Gastrocnemius medialis (tissue), 4 donors: ENCODE data around the gene MACROD2. TPM values are rescaled to one million over a fixed set of nuclear protein-coding genes. Genes with fewer than 3 reads are reported as not detected.

Source experiments
- ATAC-seq, 2 donors: fragments of 150-250 bp; one replicate each; pipeline ENCODE4 v1.9.1; 2016
- DNase-seq, 2 donors: peaks; one replicate each; pipeline ENCODE4 v3.0.0-alpha.2; 2019
- H3K27ac ChIP-seq, 4 donors: fragments of 200-600 bp; sonication (generic); 1 replicate in 1 of 4; 2 replicates in 3 of 4; pipeline ENCODE4 v1.5.1; 2016 to 2018; ENCODE audit warnings: mild to moderate bottlenecking in 2 of 4, moderate library complexity in 1 of 4
- H3K27me3 ChIP-seq, 3 donors: fragments of 200-600 bp; sonication (generic) in 2 of 3; 1 replicate in 1 of 3; 2 replicates in 2 of 3; pipeline versions ENCODE4 v1.5.1 to v1.6.0; 2016 to 2019; ENCODE audit warnings: mild to moderate bottlenecking in 1 of 3, moderate library complexity in 1 of 3
- H3K36me3 ChIP-seq, 2 donors: fragments of 200-600 bp; sonication (generic) in 1 of 2; one replicate each; pipeline ENCODE4 v1.5.1; 2017 to 2018
- H3K4me1 ChIP-seq, 2 donors: fragments of 200-600 bp; sonication (generic) in 1 of 2; one replicate each; pipeline ENCODE4 v1.5.1; 2016 to 2017; ENCODE audit warnings: mild to moderate bottlenecking in 2 of 2
- H3K4me3 ChIP-seq, 4 donors: fragments of 200-600 bp; sonication (generic) in 3 of 4; 1 replicate in 1 of 4; 2 replicates in 3 of 4; pipeline ENCODE4 v1.5.1; 2016 to 2019; ENCODE audit warnings: mild to moderate bottlenecking in 2 of 4
- H3K9me3 ChIP-seq, 3 donors: fragments of 200-600 bp; sonication (generic) in 2 of 3; 1 replicate in 1 of 3; 2 replicates in 2 of 3; pipeline ENCODE4 v1.5.1; 2016 to 2019
- CTCF ChIP-seq, 5 experiments: fragments of 450-650 bp in 3 of 5; fragments of 200-600 bp in 2 of 5; sonication (generic) in 2 of 5; IDR thresholded peaks in 4 of 5; conservative IDR thresholded peaks in 1 of 5; 1 replicate in 4 of 5; 2 replicates in 1 of 5; pipeline ENCODE4 v1.5.1; 2016 to 2019; ENCODE audit warnings: antibody characterized with exemption in 5 of 5, mild to moderate bottlenecking in 3 of 5, moderate library complexity in 3 of 5
- POLR2A ChIP-seq, 2 donors: fragments of 450-650 bp; IDR thresholded peaks; one replicate each; pipeline ENCODE4 v1.6.1; 2017; ENCODE audit warnings: antibody characterized with exemption in 2 of 2, mild to moderate bottlenecking in 2 of 2, moderate library complexity in 2 of 2
- in situ Hi-C, 4 donors: fragments of 200-750 bp; cut with MboI; loops; one replicate each; pipeline versions ENCODE4 v1.15.0 to v1.8.0; 2017; ENCODE audit warnings: low sequenced_read_pairs in 4 of 4
- intact Hi-C: fragments of 100-400 bp; cut with DNase I; formaldehyde crosslinking; loops from one replicate; pipeline ENCODE4 v1.15.1; 2023; ENCODE audit warnings: low total_unique reads
- total RNA-seq, 4 donors: library from RNA; depleted of rRNA; stranded (reverse); fragments of >200 nt; gene quantifications; one replicate each; pipeline versions ENCODE4 v1.1.0 to v1.2.3, GENCODE V29; 2016

MACROD2 gene
- total RNA-seq, 4 donors from 2014 or later, result 1.8 to 10.2 (median 3.6) TPM

DNA sequence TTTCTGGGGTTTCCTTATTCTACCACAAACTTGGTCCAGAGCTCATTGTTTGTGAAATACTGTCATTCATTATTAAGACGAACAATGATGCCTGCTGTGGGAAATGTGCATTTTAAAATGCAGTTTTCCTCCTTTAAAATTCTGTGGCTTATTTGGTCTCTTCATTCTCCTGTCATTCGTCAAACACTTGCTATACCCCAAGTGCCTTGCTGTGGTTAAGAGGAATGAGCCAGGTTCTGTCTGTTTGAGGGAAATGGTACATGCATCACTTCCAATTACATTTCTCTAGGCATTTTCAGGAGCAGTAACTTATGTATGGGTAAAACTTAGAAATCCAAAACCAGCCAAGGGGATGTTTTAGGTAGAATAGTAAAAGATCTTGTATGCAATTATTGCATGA is 1490.2 kb downstream of the MACROD2 start:
- ATAC-seq (no peak), DNase-seq (no peak)
- TF ChIP-seq POLR2A (IDR thresholded peaks at IDR 0.05) (no peak), CTCF (IDR thresholded peaks at IDR 0.05 in 4 of 5, conservative IDR thresholded peaks at IDR 0.05 in 1 of 5) (no peak)
- Histone ChIP-seq H3K9me3 (no peaks in the 10 kb centered on the region), H3K27ac (no peak overlapping the region), H3K27me3 (no peaks in the 10 kb centered on the region), H3K4me1 (no peaks in the 10 kb centered on the region), H3K4me3 (no peak overlapping the region), H3K36me3 (no peaks in the 10 kb centered on the region)
- intact Hi-C loops (no loop called here), in situ Hi-C loops (loop anchor here in 1 of 4 donors (10.0 kb wide), 1 partner anchor 61 kb away; no protein-coding TSS in a partner anchor)

DNA sequence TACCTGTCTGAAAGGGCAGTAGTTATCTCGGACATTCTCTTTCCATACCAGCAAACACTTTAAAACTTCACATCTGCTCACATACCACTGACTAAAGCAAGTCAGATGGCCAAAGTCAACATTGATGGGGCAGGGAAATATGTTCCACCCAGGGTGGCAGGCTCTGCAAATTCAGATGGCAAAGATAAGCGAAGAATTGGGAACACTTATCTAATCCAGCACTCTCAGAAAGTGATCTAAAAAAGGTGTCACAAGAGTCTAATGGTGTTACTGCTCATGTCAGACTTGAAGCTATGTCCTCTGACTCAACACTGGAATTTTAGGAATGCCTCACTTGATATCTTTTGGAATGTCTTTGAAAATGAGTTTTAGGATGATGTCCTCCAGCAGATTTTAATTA is 1491.7 kb downstream of the MACROD2 start:
- TF ChIP-seq CTCF (IDR thresholded peaks at IDR 0.05 in 4 of 5, conservative IDR thresholded peaks at IDR 0.05 in 1 of 5), result no peak
- no peak for TF ChIP-seq POLR2A (IDR thresholded peaks at IDR 0.05)
- Histone ChIP-seq H3K36me3 (no peaks in the 10 kb centered on the region), H3K27me3 (no peaks in the 10 kb centered on the region), H3K9me3 (no peaks in the 10 kb centered on the region), H3K4me3 (no peak overlapping the region), H3K27ac (no peak overlapping the region), H3K4me1 (no peaks in the 10 kb centered on the region)
- intact Hi-C loops, result no loop called here
- DNase-seq (no peak), ATAC-seq (no peak)
- in situ Hi-C loops, result loop anchor here in 1 of 4 donors (10.0 kb wide), 1 partner anchor 62 kb away; no protein-coding TSS in a partner anchor

- no peak for TF ChIP-seq CTCF (IDR thresholded peaks at IDR 0.05 in 4 of 5, conservative IDR thresholded peaks at IDR 0.05 in 1 of 5)
- no peak for TF ChIP-seq POLR2A (IDR thresholded peaks at IDR 0.05)
- no peaks in the 10 kb centered on the region for H3K36me3 ChIP-seq
- no peaks in the 10 kb centered on the region for H3K27me3 ChIP-seq
- no peak for ATAC-seq
- in situ Hi-C loops (loop anchor here in 1 of 4 donors (10.0 kb wide), 1 partner anchor 63 kb away; no protein-coding TSS in a partner anchor), intact Hi-C loops (no loop called here)
- no peaks in the 10 kb centered on the region for H3K4me1 ChIP-seq
- H3K9me3 ChIP-seq, result no peaks in the 10 kb centered on the region
- no peak overlapping the region for H3K4me3 ChIP-seq
- no peak for DNase-seq
- H3K27ac ChIP-seq, result no peak overlapping the region
Measured at GRCh38 chr20:15487682-15488081, 1492.4 kb downstream of the MACROD2 start.

DNA sequence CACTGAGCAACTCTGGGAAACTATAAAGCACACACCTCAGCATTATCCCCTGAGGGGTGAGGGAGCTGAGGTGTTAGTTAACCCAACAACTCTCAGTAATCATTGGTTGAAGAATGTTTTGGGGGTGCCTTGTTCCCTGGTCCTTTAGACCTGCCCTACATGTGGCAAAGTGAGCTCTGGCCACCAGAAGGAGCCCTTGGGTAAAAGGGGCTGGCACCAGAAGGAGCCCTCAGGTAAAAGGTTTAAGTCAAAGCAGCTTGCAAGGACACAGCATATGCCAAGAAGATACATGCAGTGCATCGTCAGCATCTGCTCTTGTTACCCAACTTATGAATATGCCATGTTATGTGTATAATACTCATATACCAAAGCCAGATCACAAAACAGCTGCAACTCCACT is 1496.3 kb downstream of the MACROD2 start:
- Histone ChIP-seq H3K27me3 (no peaks in the 10 kb centered on the region), H3K9me3 (no peaks in the 10 kb centered on the region), H3K27ac (no peak overlapping the region), H3K36me3 (no peaks in the 10 kb centered on the region), H3K4me3 (no peak overlapping the region), H3K4me1 (no peaks in the 10 kb centered on the region)
- no peak for TF ChIP-seq POLR2A (IDR thresholded peaks at IDR 0.05)
- TF ChIP-seq CTCF (IDR thresholded peaks at IDR 0.05 in 4 of 5, conservative IDR thresholded peaks at IDR 0.05 in 1 of 5), result no peak
- DNase-seq (no peak), ATAC-seq (no peak)
- in situ Hi-C loops, result no loop called here
- intact Hi-C loops, result no loop called here

DNA sequence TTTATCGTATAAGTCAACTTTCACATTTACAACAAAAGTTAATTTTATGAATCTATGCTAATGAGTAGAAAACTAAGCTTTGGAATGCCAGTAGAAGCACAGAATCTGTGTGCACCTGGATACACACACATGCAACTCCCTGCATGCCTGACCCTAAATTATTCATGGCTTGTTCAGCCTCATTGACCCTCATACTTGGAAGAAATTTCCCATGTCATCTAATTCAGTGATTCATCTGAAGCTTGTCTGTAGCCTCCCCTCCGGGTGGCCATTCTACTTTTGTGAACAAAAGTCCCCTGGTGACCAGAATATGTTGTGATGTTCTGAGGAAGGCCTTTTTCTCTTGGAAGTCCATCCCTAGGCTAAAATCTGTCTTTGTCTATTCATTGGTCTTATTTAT is 1499.5 kb downstream of the MACROD2 start:
- intact Hi-C loops, result no loop called here
- Histone ChIP-seq H3K27ac (no peak overlapping the region), H3K9me3 (no peaks in the 10 kb centered on the region), H3K36me3 (no peaks in the 10 kb centered on the region), H3K4me3 (no peak overlapping the region), H3K4me1 (no peaks in the 10 kb centered on the region), H3K27me3 (no peaks in the 10 kb centered on the region)
- DNase-seq, result no peak
- no peak for ATAC-seq
- TF ChIP-seq POLR2A (IDR thresholded peaks at IDR 0.05), result no peak
- no peak for TF ChIP-seq CTCF (IDR thresholded peaks at IDR 0.05 in 4 of 5, conservative IDR thresholded peaks at IDR 0.05 in 1 of 5)
- in situ Hi-C loops, result no loop called here
